Lung (tissue), 12 donors: ENCODE measurements around the gene ALDH4A1. TPM values are rescaled to one million over a fixed set of nuclear protein-coding genes. Genes with fewer than 3 reads are reported as not detected.

ENCODE experiments used
- ATAC-seq: fragments of 200-7000 bp; cut with Tn5 transposase; one replicate; pipeline ENCODE4 v1.9.1; 2020; ENCODE audit warnings: moderate number of reproducible peaks; ENCODE audit not compliant: insufficient read depth, low FRiP score
- DNase-seq, 3 donors: peaks; one replicate each; pipeline ENCODE4 v3.0.0-alpha.2; 2013 to 2017
- H3K27ac ChIP-seq, 2 donors: one replicate each; pipeline ENCODE4 v1.5.1; 2013; ENCODE audit warnings: mild to moderate bottlenecking in 2 of 2, moderate library complexity in 2 of 2, control low read depth in 1 of 2, inconsistent platforms in 1 of 2, low read depth in 1 of 2, low read length in 1 of 2
- H3K27me3 ChIP-seq, 3 donors: one replicate each; pipeline ENCODE4 v1.5.1; 2013; ENCODE audit warnings: low read length in 2 of 3; ENCODE audit not compliant: control insufficient read depth in 3 of 3, insufficient read depth in 3 of 3
- H3K36me3 ChIP-seq, 4 donors: one replicate each; pipeline ENCODE4 v1.5.1; 2013; ENCODE audit warnings: low read length in 4 of 4, mild to moderate bottlenecking in 1 of 4, moderate library complexity in 1 of 4; ENCODE audit not compliant: control insufficient read depth in 4 of 4, insufficient read depth in 4 of 4
- H3K4me1 ChIP-seq, 5 donors: one replicate each; pipeline ENCODE4 v1.5.1; 2013; ENCODE audit warnings: low read length in 5 of 5, mild to moderate bottlenecking in 2 of 5, moderate library complexity in 1 of 5; ENCODE audit not compliant: control insufficient read depth in 5 of 5, insufficient read depth in 5 of 5
- H3K4me3 ChIP-seq: one replicate; pipeline ENCODE4 v1.5.1; 2013; ENCODE audit warnings: mild to moderate bottlenecking, control low read depth, moderate library complexity
- H3K9ac ChIP-seq, 2 donors: one replicate each; pipeline ENCODE4 v1.5.1; 2013; ENCODE audit warnings: low read length in 2 of 2, control low read depth in 1 of 2; ENCODE audit not compliant: insufficient read depth in 1 of 2
- H3K9me3 ChIP-seq, 4 donors: one replicate each; pipeline ENCODE4 v1.5.1; 2013; ENCODE audit warnings: low read length in 3 of 4, mild to moderate bottlenecking in 1 of 4, moderate library complexity in 1 of 4; ENCODE audit not compliant: control insufficient read depth in 4 of 4, insufficient read depth in 3 of 4
- whole genome bisulfite sequencing, 2 donors: extraction: QIAGEN DNeasy Blood & Tissue Kit; methylation state at CpG; one replicate each; pipeline ENCODE4 v1.1.7; 2013; 5-methylcytosine and 5-hydroxymethylcytosine counted together
- polyA plus RNA-seq, 2 donors: library from polyadenylated mRNA; stranded (reverse); fragments of 200-250 nt; gene quantifications; one replicate each; pipeline ENCODE4 v1.2.1, GENCODE V29; 2013
- total RNA-seq, 2 donors: library from RNA; depleted of rRNA in 1 of 2; stranded (reverse); fragments of >200 nt in 1 of 2; gene quantifications; one replicate each; pipeline ENCODE4 v1.2.1, GENCODE V29; 2014 to 2021
- TF ChIP-seq, protein P1 (sequence below): IDR thresholded peaks from 2 replicates; pipeline ENCODE4 v1.5.1; 2012; ENCODE audit warnings: mild to moderate bottlenecking; ENCODE audit errors: control extremely low read depth, extremely low read depth
- donor health status: control.
- donor health status: control.
- donor health status: Bipolar disorder and iron deficiency.
- donor health status: healthy.
- donor health status: DM: yes; HTN: yes; CAD: no.

ALDH4A1 gene
- total and polyA plus RNA-seq, 4 donors, result 6.4 to 16.3 (median 11.2) TPM

DNA sequence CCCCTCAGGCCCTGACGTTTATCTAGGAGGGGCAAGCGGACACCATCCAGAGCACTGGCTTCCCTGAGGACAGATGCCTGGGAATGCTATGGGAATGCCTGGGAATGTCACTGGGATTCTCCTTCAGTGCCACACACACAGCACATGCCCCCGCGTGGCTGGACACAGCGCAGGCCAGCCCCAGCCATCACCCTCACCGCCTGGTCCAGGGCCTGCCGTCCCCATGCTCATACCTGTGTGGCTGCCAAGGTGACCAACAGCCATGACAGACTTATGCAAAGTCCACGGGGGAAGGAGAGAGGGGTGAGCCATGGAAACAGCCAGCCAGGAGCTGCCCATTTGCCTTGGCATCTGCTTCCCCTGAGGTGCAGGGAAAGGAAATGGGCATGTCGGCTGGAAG is 37.2 kb downstream of the ALDH4A1 start:
- Histone ChIP-seq H3K4me3 (no peak overlapping the region), H3K9ac (no peak overlapping the region), H3K36me3 (no peaks in the 10 kb centered on the region), H3K27ac (no peak overlapping the region), H3K4me1 (peaks cover 0 to 2% (median 0%) of the 10 kb centered on the region in 5 donors), H3K27me3 (no peaks in the 10 kb centered on the region), H3K9me3 (no peaks in the 10 kb centered on the region)
- 75 to 79% methylated on average over 9 of the region's 9 CpGs for WGBS, 2 donors
- TF ChIP-seq, protein P1, sequence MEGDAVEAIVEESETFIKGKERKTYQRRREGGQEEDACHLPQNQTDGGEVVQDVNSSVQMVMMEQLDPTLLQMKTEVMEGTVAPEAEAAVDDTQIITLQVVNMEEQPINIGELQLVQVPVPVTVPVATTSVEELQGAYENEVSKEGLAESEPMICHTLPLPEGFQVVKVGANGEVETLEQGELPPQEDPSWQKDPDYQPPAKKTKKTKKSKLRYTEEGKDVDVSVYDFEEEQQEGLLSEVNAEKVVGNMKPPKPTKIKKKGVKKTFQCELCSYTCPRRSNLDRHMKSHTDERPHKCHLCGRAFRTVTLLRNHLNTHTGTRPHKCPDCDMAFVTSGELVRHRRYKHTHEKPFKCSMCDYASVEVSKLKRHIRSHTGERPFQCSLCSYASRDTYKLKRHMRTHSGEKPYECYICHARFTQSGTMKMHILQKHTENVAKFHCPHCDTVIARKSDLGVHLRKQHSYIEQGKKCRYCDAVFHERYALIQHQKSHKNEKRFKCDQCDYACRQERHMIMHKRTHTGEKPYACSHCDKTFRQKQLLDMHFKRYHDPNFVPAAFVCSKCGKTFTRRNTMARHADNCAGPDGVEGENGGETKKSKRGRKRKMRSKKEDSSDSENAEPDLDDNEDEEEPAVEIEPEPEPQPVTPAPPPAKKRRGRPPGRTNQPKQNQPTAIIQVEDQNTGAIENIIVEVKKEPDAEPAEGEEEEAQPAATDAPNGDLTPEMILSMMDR, result no peak
- no peak for DNase-seq
- ATAC-seq, result no peak

DNA sequence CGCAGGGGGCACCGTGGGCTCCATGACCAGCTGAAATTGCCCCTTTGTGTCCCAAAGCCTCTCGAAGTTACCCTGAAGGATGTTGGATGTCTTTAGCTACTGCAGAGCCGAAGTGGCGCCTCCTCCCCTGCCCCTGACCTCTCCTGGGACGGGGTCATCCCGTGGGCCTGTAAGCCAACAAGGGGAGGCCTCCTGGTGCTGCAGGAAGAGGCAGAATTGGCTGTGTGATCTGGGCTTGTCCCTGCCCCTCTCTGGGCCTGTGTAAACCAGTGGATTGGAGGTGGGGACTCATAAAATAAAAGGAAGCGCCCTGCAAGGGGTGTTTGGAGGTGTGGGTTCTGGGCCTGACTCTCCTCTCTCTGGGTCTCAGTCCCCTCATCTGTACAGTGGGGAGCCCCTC is 40.8 kb downstream of the ALDH4A1 start:
- Histone ChIP-seq H3K27me3 (no peaks in the 10 kb centered on the region), H3K27ac (no peak overlapping the region), H3K36me3 (no peaks in the 10 kb centered on the region), H3K9me3 (peaks cover 0 to 4% (median 1%) of the 10 kb centered on the region in 4 donors), H3K4me1 (no peaks in the 10 kb centered on the region), H3K4me3 (no peak overlapping the region), H3K9ac (no peak overlapping the region)
- ATAC-seq (no peak), DNase-seq (no peak)
- TF ChIP-seq, protein P1, result no peak
- WGBS, 2 donors, result 66 to 78% methylated on average over 8 of the region's 8 CpGs

DNA sequence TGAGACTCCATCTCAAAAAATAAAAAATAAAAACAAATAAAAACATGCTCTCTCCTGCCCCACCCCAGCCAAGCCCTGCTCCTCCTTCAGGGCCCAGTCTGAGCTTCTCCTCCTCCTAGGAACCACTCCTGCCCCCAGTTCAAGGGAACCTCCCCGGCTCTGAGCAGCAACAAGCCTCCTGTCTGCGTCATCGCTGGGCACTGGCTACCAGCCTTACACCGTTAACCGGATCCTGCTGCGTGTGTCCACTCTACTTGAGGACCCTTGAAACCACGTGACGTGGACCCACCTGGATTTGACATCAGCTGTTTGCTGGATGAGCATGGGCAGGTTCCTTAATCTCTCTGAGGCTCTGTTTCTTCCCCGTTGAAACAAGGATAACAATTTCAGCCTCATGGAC is 41.3 kb downstream of the ALDH4A1 start:
- DNase-seq (no peak), ATAC-seq (no peak)
- 59 to 76% methylated on average over 9 of the region's 9 CpGs for WGBS, 2 donors

More for the DNA sequence above, 41.3 kb downstream of the ALDH4A1 start:
- TF ChIP-seq, protein P1, result no peak
- no peak overlapping the region for H3K4me3 ChIP-seq
- H3K36me3 ChIP-seq, result no peaks in the 10 kb centered on the region
- H3K4me1 ChIP-seq, result no peaks in the 10 kb centered on the region
- H3K27me3 ChIP-seq, result no peaks in the 10 kb centered on the region
- no peak overlapping the region for H3K9ac ChIP-seq
- H3K9me3 ChIP-seq, result peaks cover 0 to 4% (median 1%) of the 10 kb centered on the region in 4 donors
- no peak overlapping the region for H3K27ac ChIP-seq
